ENCODE results near the gene FAM98C. TPM values are rescaled to one million over a fixed set of nuclear protein-coding genes. Genes with fewer than 3 reads are reported as not detected.
"Not testable (repeated sequence)": the region's sequence is repeated elsewhere in the genome, so short reads cannot be mapped to it uniquely, and the experiment has no call there.

Gene FAM98C
- total RNA-seq, 1 donor from 2014 or later: 4.7 TPM

GRCh38 chr19:38421856-38422255, 19.0 kb downstream of the FAM98C start:
- H3K27ac ChIP-seq (ENCODE audit: low read depth, low read length): no peak overlapping the region
- peaks cover 0 to 9% (median 3%) of the 10 kb centered on the region in 3 donors for H3K27me3 ChIP-seq (ENCODE audit: control insufficient read depth in 3 of 3, insufficient read depth in 3 of 3, low read length in 3 of 3)
- H3K4me3 ChIP-seq (ENCODE audit: low read length in 3 of 3): no peak overlapping the region
- H3K9ac ChIP-seq (ENCODE audit: low read depth in 1 of 3, low read length in 3 of 3): no peak overlapping the region
- H3K36me3 ChIP-seq (ENCODE audit: control insufficient read depth in 3 of 3, insufficient read depth in 3 of 3, low read length in 3 of 3): no peaks in the 10 kb centered on the region
- H3K4me1 ChIP-seq (ENCODE audit: control insufficient read depth in 3 of 3, insufficient read depth in 3 of 3, low read length in 3 of 3): peaks cover 3 to 6% (median 5%) of the 10 kb centered on the region in 3 donors
- no peaks in the 10 kb centered on the region for H3K9me3 ChIP-seq (ENCODE audit: control insufficient read depth in 3 of 3, low read length in 3 of 3)

GRCh38 chr19:38422438-38422837, 19.5 kb downstream of the FAM98C start:
- Histone ChIP-seq H3K9me3 (ENCODE audit: control insufficient read depth in 3 of 3, low read length in 3 of 3) (no peaks in the 10 kb centered on the region), H3K27me3 (ENCODE audit: control insufficient read depth in 3 of 3, insufficient read depth in 3 of 3, low read length in 3 of 3) (peaks cover 0 to 9% (median 3%) of the 10 kb centered on the region in 3 donors), H3K36me3 (ENCODE audit: control insufficient read depth in 3 of 3, insufficient read depth in 3 of 3, low read length in 3 of 3) (no peaks in the 10 kb centered on the region), H3K27ac (ENCODE audit: low read depth, low read length) (no peak overlapping the region), H3K4me3 (ENCODE audit: low read length in 3 of 3) (no peak overlapping the region), H3K9ac (ENCODE audit: low read depth in 1 of 3, low read length in 3 of 3) (no peak overlapping the region), H3K4me1 (ENCODE audit: control insufficient read depth in 3 of 3, insufficient read depth in 3 of 3, low read length in 3 of 3) (peaks cover 3 to 6% (median 5%) of the 10 kb centered on the region in 3 donors)

- Histone ChIP-seq H3K27ac (ENCODE audit: low read depth, low read length) (no peak overlapping the region), H3K4me3 (ENCODE audit: low read length in 3 of 3) (no peak overlapping the region), H3K27me3 (ENCODE audit: control insufficient read depth in 3 of 3, insufficient read depth in 3 of 3, low read length in 3 of 3) (peaks cover 0 to 9% (median 3%) of the 10 kb centered on the region in 3 donors), H3K36me3 (ENCODE audit: control insufficient read depth in 3 of 3, insufficient read depth in 3 of 3, low read length in 3 of 3) (no peaks in the 10 kb centered on the region), H3K4me1 (ENCODE audit: control insufficient read depth in 3 of 3, insufficient read depth in 3 of 3, low read length in 3 of 3) (no peaks in the 10 kb centered on the region), H3K9me3 (ENCODE audit: control insufficient read depth in 3 of 3, low read length in 3 of 3) (no peaks in the 10 kb centered on the region), H3K9ac (ENCODE audit: low read depth in 1 of 3, low read length in 3 of 3) (no peak overlapping the region)
These were observed 21.4 kb downstream of the FAM98C start for GRCh38 chr19:38424272-38424671.

GRCh38 chr19:38425222-38425809, 22.4 kb downstream of the FAM98C start:
- Histone ChIP-seq H3K4me3 (ENCODE audit: low read length in 3 of 3) (no peak overlapping the region), H3K27me3 (ENCODE audit: control insufficient read depth in 3 of 3, insufficient read depth in 3 of 3, low read length in 3 of 3) (peaks cover 0 to 6% (median 0%) of the 10 kb centered on the region in 3 donors), H3K36me3 (ENCODE audit: control insufficient read depth in 3 of 3, insufficient read depth in 3 of 3, low read length in 3 of 3) (no peaks in the 10 kb centered on the region), H3K4me1 (ENCODE audit: control insufficient read depth in 3 of 3, insufficient read depth in 3 of 3, low read length in 3 of 3) (no peaks in the 10 kb centered on the region), H3K9ac (ENCODE audit: low read depth in 1 of 3, low read length in 3 of 3) (no peak overlapping the region), H3K27ac (ENCODE audit: low read depth, low read length) (no peak overlapping the region), H3K9me3 (ENCODE audit: control insufficient read depth in 3 of 3, low read length in 3 of 3) (no peaks in the 10 kb centered on the region)

- Histone ChIP-seq H3K27ac (ENCODE audit: low read depth, low read length) (no peak within 1 kb of the TSS), H3K4me1 (ENCODE audit: control insufficient read depth in 3 of 3, insufficient read depth in 3 of 3, low read length in 3 of 3) (no peaks in the 10 kb centered on the region), H3K36me3 (ENCODE audit: control insufficient read depth in 3 of 3, insufficient read depth in 3 of 3, low read length in 3 of 3) (no peaks in the 10 kb centered on the region), H3K9ac (ENCODE audit: low read depth in 1 of 3, low read length in 3 of 3) (no peak within 1 kb of the TSS), H3K4me3 (ENCODE audit: low read length in 3 of 3) (no peak within 1 kb of the TSS), H3K27me3 (ENCODE audit: control insufficient read depth in 3 of 3, insufficient read depth in 3 of 3, low read length in 3 of 3) (peaks cover 0 to 5% (median 0%) of the 10 kb centered on the region in 3 donors), H3K9me3 (ENCODE audit: control insufficient read depth in 3 of 3, low read length in 3 of 3) (no peaks in the 10 kb centered on the region)
These were observed 23.0 kb downstream of the FAM98C start, which contains the start of gene RASGRP4 for GRCh38 chr19:38425810-38426466. Gene RASGRP4, minus strand, starts transcription at chr19:38426219. Its CDS starts 128 bp downstream, at chr19:38426091.

GRCh38 chr19:38427035-38427677, 24.3 kb downstream of the FAM98C start:
- H3K9ac ChIP-seq (ENCODE audit: low read depth in 1 of 3, low read length in 3 of 3); H3K9me3 ChIP-seq (ENCODE audit: control insufficient read depth in 3 of 3, low read length in 3 of 3); H3K4me1 ChIP-seq (ENCODE audit: control insufficient read depth in 3 of 3, insufficient read depth in 3 of 3, low read length in 3 of 3); H3K27me3 ChIP-seq (ENCODE audit: control insufficient read depth in 3 of 3, insufficient read depth in 3 of 3, low read length in 3 of 3); H3K36me3 ChIP-seq (ENCODE audit: control insufficient read depth in 3 of 3, insufficient read depth in 3 of 3, low read length in 3 of 3); H3K27ac ChIP-seq (ENCODE audit: low read depth, low read length); H3K4me3 ChIP-seq (ENCODE audit: low read length in 3 of 3): not testable (repeated sequence)

- H3K9me3 ChIP-seq (ENCODE audit: control insufficient read depth in 3 of 3, low read length in 3 of 3): no peaks in the 10 kb centered on the region
- H3K4me3 ChIP-seq (ENCODE audit: low read length in 3 of 3): no peak overlapping the region
- H3K9ac ChIP-seq (ENCODE audit: low read depth in 1 of 3, low read length in 3 of 3): no peak overlapping the region
- peaks cover 6 to 16% (median 9%) of the 10 kb centered on the region in 3 donors for H3K4me1 ChIP-seq (ENCODE audit: control insufficient read depth in 3 of 3, insufficient read depth in 3 of 3, low read length in 3 of 3)
- H3K27me3 ChIP-seq (ENCODE audit: control insufficient read depth in 3 of 3, insufficient read depth in 3 of 3, low read length in 3 of 3): peaks cover 0 to 3% (median 0%) of the 10 kb centered on the region in 3 donors
- H3K27ac ChIP-seq (ENCODE audit: low read depth, low read length): no peak overlapping the region
- H3K36me3 ChIP-seq (ENCODE audit: control insufficient read depth in 3 of 3, insufficient read depth in 3 of 3, low read length in 3 of 3): no peaks in the 10 kb centered on the region
These were observed 26.3 kb downstream of the FAM98C start for GRCh38 chr19:38429055-38429810.

- Histone ChIP-seq H3K36me3 (ENCODE audit: control insufficient read depth in 3 of 3, insufficient read depth in 3 of 3, low read length in 3 of 3) (no peaks in the 10 kb centered on the region), H3K9me3 (ENCODE audit: control insufficient read depth in 3 of 3, low read length in 3 of 3) (no peaks in the 10 kb centered on the region), H3K9ac (ENCODE audit: low read depth in 1 of 3, low read length in 3 of 3) (no peak overlapping the region), H3K4me1 (ENCODE audit: control insufficient read depth in 3 of 3, insufficient read depth in 3 of 3, low read length in 3 of 3) (peaks cover 6 to 16% (median 9%) of the 10 kb centered on the region in 3 donors), H3K27ac (ENCODE audit: low read depth, low read length) (no peak overlapping the region), H3K4me3 (ENCODE audit: low read length in 3 of 3) (no peak overlapping the region), H3K27me3 (ENCODE audit: control insufficient read depth in 3 of 3, insufficient read depth in 3 of 3, low read length in 3 of 3) (peaks cover 0 to 4% (median 0%) of the 10 kb centered on the region in 3 donors)
These were observed 26.9 kb downstream of the FAM98C start for GRCh38 chr19:38429811-38430156.

GRCh38 chr19:38430931-38431330, 28.0 kb downstream of the FAM98C start:
- Histone ChIP-seq H3K27ac (ENCODE audit: low read depth, low read length) (peak overlapping the region; percentile 79), H3K9ac (ENCODE audit: low read depth in 1 of 3, low read length in 3 of 3) (peak overlapping the region in 1 of 3 donors; percentile 23), H3K4me3 (ENCODE audit: low read length in 3 of 3) (no peak overlapping the region), H3K4me1 (ENCODE audit: control insufficient read depth in 3 of 3, insufficient read depth in 3 of 3, low read length in 3 of 3) (peaks cover 6 to 16% (median 9%) of the 10 kb centered on the region in 3 donors), H3K27me3 (ENCODE audit: control insufficient read depth in 3 of 3, insufficient read depth in 3 of 3, low read length in 3 of 3) (peaks cover 0 to 4% (median 0%) of the 10 kb centered on the region in 3 donors), H3K36me3 (ENCODE audit: control insufficient read depth in 3 of 3, insufficient read depth in 3 of 3, low read length in 3 of 3) (no peaks in the 10 kb centered on the region), H3K9me3 (ENCODE audit: control insufficient read depth in 3 of 3, low read length in 3 of 3) (no peaks in the 10 kb centered on the region)

All from skeletal muscle tissue (tissue), 4 donors.